ENCODE measurements around the gene TRPV4.

- TF ChIP-seq CTCF (tag by site-specific recombination; IDR thresholded peaks at IDR 0.05) (no peak), ZNF274 (IDR thresholded peaks at IDR 0.05; ENCODE audit: low read length) (no peak), ZNF274 (tag by site-specific recombination; IDR thresholded peaks at IDR 0.05; ENCODE audit: borderline replicate concordance) (no peak), PRDM4 (tag by site-specific recombination; IDR thresholded peaks at IDR 0.05) (no peak), ZBTB17 (tag by site-specific recombination; IDR thresholded peaks at IDR 0.05) (peak; percentile 59; the same call in 1 of the 2 replicates)
Measured at GRCh38 chr12:109878749-109879148, 45.6 kb upstream of the TRPV4 start.
